ENCODE data around the gene POP7.
"Not testable (repeated sequence)": the region's sequence is repeated elsewhere in the genome, so short reads cannot be mapped to it uniquely, and the experiment has no call there.

POP7 gene

GRCh38 chr7:100699018-100699417 is 6.9 kb upstream of the POP7 start:
- no peak for DNase-seq (ENCODE audit: low spot score in 2 of 2)
- Mint-ChIP-seq H3K36me3 (peaks cover 6% of the 10 kb centered on the region), H3K4me3 (no peak overlapping the region), H3K4me1 (peaks cover 12% of the 10 kb centered on the region), H3K27ac (no peak overlapping the region), H3K9me3 (no peaks in the 10 kb centered on the region)
- no peak for ATAC-seq

- H3K4me1 Mint-ChIP-seq, result not testable (repeated sequence)
- peaks cover 11% of the 10 kb centered on the region for H3K36me3 Mint-ChIP-seq
These were observed 4.8 kb upstream of the POP7 start for GRCh38 chr7:100701089-100701488.

GRCh38 chr7:100705320-100705752 is 585 bp upstream of the POP7 start:
- ATAC-seq, result peak; percentile 79
- Mint-ChIP-seq H3K9me3 (no peaks in the 10 kb centered on the region), H3K27ac (peak overlapping the region; percentile 98)

More at GRCh38 chr7:100701089-100701488, 4.8 kb upstream of the POP7 start:
- not testable (repeated sequence) for H3K9me3 Mint-ChIP-seq; H3K4me3 Mint-ChIP-seq; DNase-seq (ENCODE audit: low spot score in 2 of 2); ATAC-seq; H3K27ac Mint-ChIP-seq

DNA sequence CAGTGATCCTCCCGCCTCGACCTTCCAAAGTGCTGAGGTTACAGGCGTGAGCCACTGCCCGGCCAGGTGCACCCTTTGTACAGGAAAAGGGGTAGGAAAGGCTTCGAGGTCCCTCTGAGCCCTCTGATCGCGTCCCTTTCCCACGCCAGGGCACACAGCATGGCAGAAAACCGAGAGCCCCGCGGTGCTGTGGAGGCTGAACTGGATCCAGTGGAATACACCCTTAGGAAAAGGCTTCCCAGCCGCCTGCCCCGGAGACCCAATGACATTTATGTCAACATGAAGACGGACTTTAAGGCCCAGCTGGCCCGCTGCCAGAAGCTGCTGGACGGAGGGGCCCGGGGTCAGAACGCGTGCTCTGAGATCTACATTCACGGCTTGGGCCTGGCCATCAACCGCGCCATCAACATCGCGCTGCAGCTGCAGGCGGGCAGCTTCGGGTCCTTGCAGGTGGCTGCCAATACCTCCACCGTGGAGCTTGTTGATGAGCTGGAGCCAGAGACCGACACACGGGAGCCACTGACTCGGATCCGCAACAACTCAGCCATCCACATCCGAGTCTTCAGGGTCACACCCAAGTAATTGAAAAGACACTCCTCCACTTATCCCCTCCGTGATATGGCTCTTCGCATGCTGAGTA is 871 bp downstream of the POP7 start:
- Mint-ChIP-seq H3K4me1 (peaks cover 18% of the 10 kb centered on the region), H3K4me3 (peak overlapping the region; percentile 97), H3K27ac (peak overlapping the region; percentile 98), H3K9me3 (no peaks in the 10 kb centered on the region), H3K36me3 (peaks cover 38% of the 10 kb centered on the region)
- DNase-seq (ENCODE audit: low spot score in 2 of 2), result no peak
- no peak for ATAC-seq

More at GRCh38 chr7:100705320-100705752, 585 bp upstream of the POP7 start:
- Mint-ChIP-seq H3K36me3 (peaks cover 38% of the 10 kb centered on the region), H3K4me3 (peak overlapping the region; percentile 97), H3K4me1 (peaks cover 18% of the 10 kb centered on the region)
- peak; percentile 89 to 95 for DNase-seq (ENCODE audit: low spot score in 2 of 2)

DNA sequence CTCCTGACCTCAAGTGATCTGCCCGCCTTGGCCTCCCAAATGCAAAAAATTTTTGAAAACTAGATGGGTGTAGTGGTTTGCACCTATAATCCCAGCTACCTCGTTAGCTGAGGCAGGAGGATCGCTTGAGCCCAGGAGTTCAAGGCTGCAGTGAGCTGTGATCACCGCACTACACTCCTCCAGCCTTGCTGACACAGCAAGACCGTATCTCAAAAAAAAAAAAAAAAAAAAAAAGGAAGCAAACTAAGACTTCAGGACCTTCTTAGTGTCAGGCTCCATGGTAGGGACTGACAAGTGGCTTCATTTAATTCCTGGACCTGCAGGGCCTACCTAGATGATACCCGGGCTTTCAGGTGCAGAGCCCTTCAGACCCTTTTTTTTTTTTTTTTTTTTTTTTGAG is 2.5 kb downstream of the POP7 start:
- no peak overlapping the region for H3K27ac Mint-ChIP-seq
- peaks cover 18% of the 10 kb centered on the region for H3K4me1 Mint-ChIP-seq
- peaks cover 38% of the 10 kb centered on the region for H3K36me3 Mint-ChIP-seq
- no peaks in the 10 kb centered on the region for H3K9me3 Mint-ChIP-seq
- no peak for ATAC-seq
- no peak overlapping the region for H3K4me3 Mint-ChIP-seq
- no peak for DNase-seq (ENCODE audit: low spot score in 2 of 2)

GRCh38 chr7:100710452-100710851 is 4.5 kb downstream of the POP7 start:
- Mint-ChIP-seq H3K27ac (no peak overlapping the region), H3K36me3 (peaks cover 38% of the 10 kb centered on the region), H3K4me3 (no peak overlapping the region), H3K4me1 (peaks cover 18% of the 10 kb centered on the region), H3K9me3 (no peaks in the 10 kb centered on the region)
- DNase-seq (ENCODE audit: low spot score in 2 of 2) (no peak), ATAC-seq (no peak)

DNA sequence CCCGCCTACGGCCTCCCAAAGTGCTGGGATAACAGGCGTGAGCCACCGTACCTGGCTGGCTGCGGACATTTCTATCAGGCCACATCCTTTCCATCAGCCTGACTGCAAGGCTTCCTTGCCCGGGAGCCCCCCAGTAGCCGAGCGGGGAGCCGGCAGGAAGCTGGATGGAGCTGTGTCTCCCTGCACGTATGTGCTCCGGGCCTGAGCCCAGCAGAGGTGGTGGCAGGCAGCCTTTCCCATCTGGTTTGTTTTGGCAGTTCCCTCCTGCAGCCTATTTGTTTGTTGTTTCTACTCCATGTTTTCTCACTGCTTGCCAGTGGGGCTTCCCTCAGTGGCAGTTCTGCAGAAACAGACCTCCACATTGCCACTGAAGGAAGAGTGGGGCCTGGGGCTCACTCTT is 5.4 kb downstream of the POP7 start:
- no peak overlapping the region for H3K27ac Mint-ChIP-seq
- no peak overlapping the region for H3K4me3 Mint-ChIP-seq
- ATAC-seq, result no peak
- peaks cover 31% of the 10 kb centered on the region for H3K36me3 Mint-ChIP-seq
- H3K4me1 Mint-ChIP-seq, result peaks cover 15% of the 10 kb centered on the region
- no peaks in the 10 kb centered on the region for H3K9me3 Mint-ChIP-seq
- no peak for DNase-seq (ENCODE audit: low spot score in 2 of 2)

DNA sequence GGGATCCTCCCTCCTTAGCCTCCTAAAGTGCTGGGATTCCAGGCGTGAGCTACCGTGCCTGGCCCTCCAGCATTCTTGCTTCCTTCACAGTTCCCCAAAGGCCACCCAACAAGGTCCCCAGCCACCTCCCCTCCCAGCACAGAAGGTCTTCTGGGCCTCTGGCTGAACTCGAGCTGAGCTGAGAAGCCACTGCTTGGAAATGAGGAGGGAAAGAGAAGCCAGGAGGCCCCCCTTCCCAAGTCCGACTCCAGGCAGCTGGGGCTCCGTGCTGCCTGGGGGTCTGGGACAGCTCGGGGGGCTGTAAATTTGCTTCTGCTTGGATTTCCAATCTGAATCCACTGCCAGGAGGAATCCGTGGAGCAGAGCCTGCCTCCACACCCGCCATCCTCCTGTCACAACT is 8.8 kb downstream of the POP7 start:
- DNase-seq (ENCODE audit: low spot score in 2 of 2), result no peak
- Mint-ChIP-seq H3K9me3 (no peaks in the 10 kb centered on the region), H3K36me3 (peaks cover 4% of the 10 kb centered on the region), H3K4me3 (no peak overlapping the region), H3K27ac (no peak overlapping the region), H3K4me1 (no peaks in the 10 kb centered on the region)
- ATAC-seq, result no peak

DNA sequence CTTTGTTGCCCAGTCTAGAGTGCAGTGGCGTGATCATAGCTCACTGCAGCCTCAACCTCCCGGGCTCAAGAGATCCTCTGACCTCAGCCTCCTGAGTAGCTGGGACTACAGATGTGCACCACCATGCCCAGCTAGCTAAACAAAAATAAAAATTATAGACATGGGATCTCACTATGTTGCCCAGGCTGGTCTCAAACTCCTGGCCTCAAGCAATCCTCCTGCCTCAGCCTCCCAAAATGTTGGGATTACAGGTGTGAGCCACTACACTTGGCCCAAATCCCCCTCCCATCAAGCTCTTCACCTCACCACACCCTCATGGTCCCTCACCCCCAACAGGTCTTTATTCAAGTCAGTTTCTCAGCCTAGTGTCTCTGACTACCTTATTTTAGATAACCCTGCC is 11.2 kb downstream of the POP7 start:
- H3K9me3 Mint-ChIP-seq; H3K36me3 Mint-ChIP-seq; H3K4me1 Mint-ChIP-seq; DNase-seq (ENCODE audit: low spot score in 2 of 2); H3K4me3 Mint-ChIP-seq; ATAC-seq: not testable (repeated sequence)
- H3K27ac Mint-ChIP-seq, result peak overlapping the region; percentile 8

GRCh38 chr7:100719523-100720278 is 13.8 kb downstream of the POP7 start:
- Mint-ChIP-seq H3K9me3 (no peaks in the 10 kb centered on the region), H3K4me3 (no peak overlapping the region), H3K4me1 (no peaks in the 10 kb centered on the region), H3K36me3 (peaks cover 4% of the 10 kb centered on the region), H3K27ac (no peak overlapping the region)
- no peak for DNase-seq (ENCODE audit: low spot score in 2 of 2)
- no peak for ATAC-seq

DNA sequence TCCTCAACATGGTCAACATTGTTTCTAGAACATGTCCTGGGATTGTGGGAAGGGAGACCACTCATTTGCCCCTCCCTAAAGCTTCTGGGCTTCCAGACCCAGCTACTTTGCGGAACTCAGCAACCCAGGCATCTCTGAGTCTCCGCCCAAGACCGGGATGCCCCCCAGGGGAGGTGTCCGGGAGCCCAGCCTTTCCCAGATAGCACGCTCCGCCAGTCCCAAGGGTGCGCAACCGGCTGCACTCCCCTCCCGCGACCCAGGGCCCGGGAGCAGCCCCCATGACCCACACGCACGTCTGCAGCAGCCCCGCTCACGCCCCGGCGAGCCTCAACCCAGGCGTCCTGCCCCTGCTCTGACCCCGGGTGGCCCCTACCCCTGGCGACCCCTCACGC is 14.4 kb downstream of the POP7 start, which contains the start of gene EPO:
Gene EPO (plus strand): TSS at position 190 of the 392 bp plus-strand sequence. CDS start 513 bp downstream, outside the sequence.
- H3K9me3 Mint-ChIP-seq, result no peaks in the 10 kb centered on the region
- DNase-seq (ENCODE audit: low spot score in 2 of 2) (no peak), ATAC-seq (no peak)
- no peak within 1 kb of the TSS for H3K27ac Mint-ChIP-seq
- H3K36me3 Mint-ChIP-seq, result peaks cover 4% of the 10 kb centered on the region
- no peaks in the 10 kb centered on the region for H3K4me1 Mint-ChIP-seq
- no peak within 1 kb of the TSS for H3K4me3 Mint-ChIP-seq

- ATAC-seq, result no peak
- no peak for DNase-seq (ENCODE audit: low spot score in 2 of 2)
- no peak overlapping the region for H3K4me3 Mint-ChIP-seq
- H3K27ac Mint-ChIP-seq, result no peak overlapping the region
- no peaks in the 10 kb centered on the region for H3K4me1 Mint-ChIP-seq
- no peaks in the 10 kb centered on the region for H3K9me3 Mint-ChIP-seq
- no peaks in the 10 kb centered on the region for H3K36me3 Mint-ChIP-seq
These were observed 15.0 kb downstream of the POP7 start for GRCh38 chr7:100720671-100721504.

DNA sequence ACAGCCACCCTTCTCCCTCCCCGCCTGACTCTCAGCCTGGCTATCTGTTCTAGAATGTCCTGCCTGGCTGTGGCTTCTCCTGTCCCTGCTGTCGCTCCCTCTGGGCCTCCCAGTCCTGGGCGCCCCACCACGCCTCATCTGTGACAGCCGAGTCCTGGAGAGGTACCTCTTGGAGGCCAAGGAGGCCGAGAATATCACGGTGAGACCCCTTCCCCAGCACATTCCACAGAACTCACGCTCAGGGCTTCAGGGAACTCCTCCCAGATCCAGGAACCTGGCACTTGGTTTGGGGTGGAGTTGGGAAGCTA is 15.5 kb downstream of the POP7 start:
- no peak overlapping the region for H3K27ac Mint-ChIP-seq
- no peaks in the 10 kb centered on the region for H3K9me3 Mint-ChIP-seq
- H3K4me1 Mint-ChIP-seq, result no peaks in the 10 kb centered on the region
- DNase-seq (ENCODE audit: low spot score in 2 of 2) (no peak), ATAC-seq (no peak)
- H3K4me3 Mint-ChIP-seq, result no peak overlapping the region
- no peaks in the 10 kb centered on the region for H3K36me3 Mint-ChIP-seq

DNA sequence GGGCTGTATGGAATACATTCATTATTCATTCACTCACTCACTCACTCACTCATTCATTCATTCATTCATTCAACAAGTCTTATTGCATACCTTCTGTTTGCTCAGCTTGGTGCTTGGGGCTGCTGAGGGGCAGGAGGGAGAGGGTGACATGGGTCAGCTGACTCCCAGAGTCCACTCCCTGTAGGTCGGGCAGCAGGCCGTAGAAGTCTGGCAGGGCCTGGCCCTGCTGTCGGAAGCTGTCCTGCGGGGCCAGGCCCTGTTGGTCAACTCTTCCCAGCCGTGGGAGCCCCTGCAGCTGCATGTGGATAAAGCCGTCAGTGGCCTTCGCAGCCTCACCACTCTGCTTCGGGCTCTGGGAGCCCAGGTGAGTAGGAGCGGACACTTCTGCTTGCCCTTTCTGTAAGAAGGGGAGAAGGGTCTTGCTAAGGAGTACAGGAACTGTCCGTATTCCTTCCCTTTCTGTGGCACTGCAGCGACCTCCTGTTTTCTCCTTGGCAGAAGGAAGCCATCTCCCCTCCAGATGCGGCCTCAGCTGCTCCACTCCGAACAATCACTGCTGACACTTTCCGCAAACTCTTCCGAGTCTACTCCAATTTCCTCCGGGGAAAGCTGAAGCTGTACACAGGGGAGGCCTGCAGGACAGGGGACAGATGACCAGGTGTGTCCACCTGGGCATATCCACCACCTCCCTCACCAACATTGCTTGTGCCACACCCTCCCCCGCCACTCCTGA is 16.7 kb downstream of the POP7 start:
- no peak for DNase-seq (ENCODE audit: low spot score in 2 of 2)
- no peaks in the 10 kb centered on the region for H3K36me3 Mint-ChIP-seq
- no peaks in the 10 kb centered on the region for H3K9me3 Mint-ChIP-seq
- no peaks in the 10 kb centered on the region for H3K4me1 Mint-ChIP-seq
- H3K27ac Mint-ChIP-seq, result no peak overlapping the region
- no peak for ATAC-seq
- H3K4me3 Mint-ChIP-seq, result no peak overlapping the region

GRCh38 chr7:100723732-100724275 is 17.9 kb downstream of the POP7 start:
- Mint-ChIP-seq H3K36me3 (no peaks in the 10 kb centered on the region), H3K9me3 (no peaks in the 10 kb centered on the region), H3K4me3 (no peak overlapping the region), H3K4me1 (no peaks in the 10 kb centered on the region), H3K27ac (no peak overlapping the region)
- DNase-seq (ENCODE audit: low spot score in 2 of 2) (no peak), ATAC-seq (no peak)

Data from stimulated activated effector memory CD8-positive, alpha-beta T cell treated with anti-CD3 and anti-CD28 coated beads, Interleukin-12 subunit alpha, Interleukin-12 subunit beta, amount 100 ng/mL, for 72 hours (primary cell).